Type B pancreatic cell (in vitro differentiated cells): ENCODE results near the gene TDRD12. TPM values are rescaled to one million over a fixed set of nuclear protein-coding genes. Genes with fewer than 3 reads are reported as not detected.
A peak's percentile ranks its signal among the peaks of the same experiment; 100 is the strongest.
"Not testable (repeated sequence)": the region's sequence is repeated elsewhere in the genome, so short reads cannot be mapped to it uniquely, and the experiment has no call there.

Experiments
- DNase-seq: peaks from one replicate; pipeline ENCODE4 v3.0.0; 2021; ENCODE audit warnings: mixed read lengths; ENCODE audit not compliant: unreplicated experiment; ENCODE audit errors: extremely low spot score
- H3K27ac Mint-ChIP-seq: 2 replicates; pipeline ENCODE4 v1.8.0; 2021; ENCODE audit warnings: mild to moderate bottlenecking, mixed read lengths
- H3K27me3 Mint-ChIP-seq: 2 replicates; pipeline ENCODE4 v1.8.0; 2021; ENCODE audit warnings: mixed read lengths
- H3K36me3 Mint-ChIP-seq: 2 replicates; pipeline ENCODE4 v1.8.0; 2021; ENCODE audit warnings: mixed read lengths
- H3K4me1 Mint-ChIP-seq: one replicate; pipeline ENCODE4 v1.8.0; 2021; ENCODE audit warnings: mixed read lengths; ENCODE audit not compliant: unreplicated experiment
- H3K4me3 Mint-ChIP-seq: 2 replicates; pipeline ENCODE4 v1.8.0; 2021; ENCODE audit warnings: mild to moderate bottlenecking, mixed read lengths
- H3K9me3 Mint-ChIP-seq: 2 replicates; pipeline ENCODE4 v1.8.0; 2021; ENCODE audit warnings: mixed read lengths
- CTCF ChIP-seq: fragments of 200-600 bp; sonication (generic); conservative IDR thresholded peaks from 2 replicates; pipeline ENCODE4 v1.5.0; 2021; ENCODE audit warnings: antibody characterized with exemption, mild to moderate bottlenecking
- total RNA-seq: library from RNA; stranded (reverse); gene quantifications from 2 replicates; pipeline ENCODE4 v1.2.1, GENCODE V29; 2021; ENCODE audit warnings: low replicate concordance

TDRD12 gene
- total RNA-seq, 1 donor from 2014 or later: 0.24 TPM

GRCh38 chr19:32743447-32743846, 23.9 kb downstream of the TDRD12 start:
- no peak overlapping the region for H3K4me3 Mint-ChIP-seq

GRCh38 chr19:32744555-32745325, 25.2 kb downstream of the TDRD12 start:
- H3K27me3 Mint-ChIP-seq: peaks cover 10% of the 10 kb centered on the region
- peak; percentile 63 for DNase-seq
- no peaks in the 10 kb centered on the region for H3K4me1 Mint-ChIP-seq
- no peak for TF ChIP-seq CTCF
- no peak overlapping the region for H3K4me3 Mint-ChIP-seq
- H3K36me3 Mint-ChIP-seq: no peaks in the 10 kb centered on the region
- no peak overlapping the region for H3K27ac Mint-ChIP-seq
- no peaks in the 10 kb centered on the region for H3K9me3 Mint-ChIP-seq

More at GRCh38 chr19:32743447-32743846, 23.9 kb downstream of the TDRD12 start:
- no peak for TF ChIP-seq CTCF
- no peaks in the 10 kb centered on the region for H3K36me3 Mint-ChIP-seq
- no peaks in the 10 kb centered on the region for H3K4me1 Mint-ChIP-seq
- H3K9me3 Mint-ChIP-seq: no peaks in the 10 kb centered on the region
- H3K27me3 Mint-ChIP-seq: peaks cover 10% of the 10 kb centered on the region
- H3K27ac Mint-ChIP-seq: no peak overlapping the region
- DNase-seq: peak; percentile 25

GRCh38 chr19:32745594-32746251, 26.2 kb downstream of the TDRD12 start:
- not testable (repeated sequence) for H3K27me3 Mint-ChIP-seq, H3K27ac Mint-ChIP-seq, H3K4me3 Mint-ChIP-seq, H3K9me3 Mint-ChIP-seq, H3K4me1 Mint-ChIP-seq, H3K36me3 Mint-ChIP-seq
- DNase-seq: peak; percentile 11

GRCh38 chr19:32746631-32747196, 27.1 kb downstream of the TDRD12 start:
- H3K27me3 Mint-ChIP-seq, H3K9me3 Mint-ChIP-seq, H3K4me3 Mint-ChIP-seq, H3K27ac Mint-ChIP-seq, H3K36me3 Mint-ChIP-seq, H3K4me1 Mint-ChIP-seq: not testable (repeated sequence)
- DNase-seq: peak; percentile 34

- Mint-ChIP-seq H3K9me3 (no peaks in the 10 kb centered on the region), H3K4me1 (peaks cover 4% of the 10 kb centered on the region), H3K36me3 (no peaks in the 10 kb centered on the region), H3K27ac (no peak overlapping the region), H3K4me3 (no peak overlapping the region), H3K27me3 (no peaks in the 10 kb centered on the region)
- TF ChIP-seq CTCF: no peak
- peak; percentile 64 for DNase-seq
Observed at GRCh38 chr19:32748497-32748896, 28.9 kb downstream of the TDRD12 start.

- Mint-ChIP-seq H3K36me3 (no peaks in the 10 kb centered on the region), H3K27ac (no peak overlapping the region), H3K4me1 (peaks cover 4% of the 10 kb centered on the region), H3K4me3 (no peak overlapping the region), H3K9me3 (no peaks in the 10 kb centered on the region), H3K27me3 (no peaks in the 10 kb centered on the region)
- no peak for TF ChIP-seq CTCF
- no peak for DNase-seq
Observed at GRCh38 chr19:32748948-32749347, 29.4 kb downstream of the TDRD12 start.
